Measurements from ENCODE around the gene MCU.
"Not testable (repeated sequence)": the region's sequence is repeated elsewhere in the genome, so short reads cannot be mapped to it uniquely, and the experiment has no call there.

Gene MCU

DNA sequence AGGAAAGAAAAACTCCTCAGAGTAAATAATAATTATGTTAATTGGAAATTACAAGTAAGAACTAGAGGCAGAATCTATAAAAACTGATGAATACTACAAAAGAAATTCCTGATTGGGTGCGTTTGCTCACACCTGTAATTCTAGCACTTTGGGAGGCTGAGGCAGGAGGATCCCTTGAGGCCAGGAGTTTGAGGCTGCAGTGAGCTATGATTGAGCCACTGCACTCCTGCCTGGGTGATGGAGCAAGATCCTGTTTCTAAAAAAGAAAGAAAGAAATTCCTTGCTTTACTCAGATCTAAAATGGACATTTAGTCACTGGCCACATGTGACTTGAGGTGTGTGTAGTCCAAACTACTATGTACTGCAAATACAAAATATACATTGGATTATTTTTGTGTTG lies 42.0 kb downstream of the MCU start:
- DNase-seq: no peak

DNA sequence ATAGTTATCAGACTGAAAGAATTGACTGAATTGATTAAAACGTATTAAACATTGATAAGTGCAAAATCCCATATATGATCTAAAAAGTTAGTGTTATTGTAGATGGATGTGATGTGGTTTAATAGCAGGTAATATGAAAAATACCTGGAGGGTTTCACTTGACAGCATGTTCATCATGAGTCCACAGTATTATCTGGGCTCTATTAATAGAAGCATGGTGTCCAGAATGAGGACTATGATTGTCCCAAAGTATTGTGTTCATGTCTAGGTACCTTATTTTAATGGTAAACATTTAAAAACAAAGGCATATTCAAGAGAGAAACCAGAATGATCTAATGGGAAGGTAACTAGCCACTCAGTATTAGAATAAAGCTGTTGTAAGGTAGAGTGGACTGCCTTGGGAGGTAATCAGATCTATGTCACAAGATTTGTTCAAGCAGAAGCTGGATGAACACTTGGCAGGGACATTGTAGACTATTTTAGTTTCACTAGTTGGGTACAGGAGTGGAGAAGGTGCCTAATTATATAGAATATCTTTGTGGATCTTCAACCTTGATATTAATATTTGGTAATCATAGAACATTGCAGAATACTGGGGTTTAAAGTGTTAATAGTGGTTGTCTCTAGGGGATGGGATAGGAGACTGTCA lies 43.5 kb downstream of the MCU start:
- DNase-seq: no peak

DNA sequence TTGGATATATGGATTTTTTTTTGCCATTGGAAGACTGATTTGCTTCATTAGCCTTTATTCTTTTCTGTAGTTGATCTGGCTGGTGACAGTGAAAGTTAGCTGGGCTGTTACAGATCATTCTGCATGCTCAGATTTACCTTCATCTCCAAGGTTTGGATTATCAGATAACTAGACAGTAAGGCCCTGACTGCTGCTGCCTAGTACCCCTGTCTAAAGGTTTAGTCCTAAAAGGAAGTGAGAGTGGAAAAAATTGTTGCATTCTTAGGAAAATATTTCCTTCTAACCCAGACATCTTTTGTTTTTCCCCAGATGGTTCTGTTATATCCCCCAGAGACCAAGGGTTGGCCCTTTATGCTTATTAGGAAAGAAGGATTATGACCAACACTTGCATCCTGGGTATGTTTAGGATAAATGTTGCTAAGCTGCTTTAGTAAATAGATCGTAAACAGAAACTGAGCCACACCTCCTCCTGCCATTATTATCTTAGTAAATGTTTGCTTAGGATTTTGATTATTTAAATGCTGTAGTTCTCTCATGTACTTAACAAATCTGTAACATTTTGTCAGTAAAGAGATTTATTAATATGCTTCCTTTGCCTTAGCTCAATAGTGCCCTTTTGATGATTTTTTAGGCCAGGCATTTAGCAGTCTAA lies 44.4 kb downstream of the MCU start:
- DNase-seq: no peak

DNA sequence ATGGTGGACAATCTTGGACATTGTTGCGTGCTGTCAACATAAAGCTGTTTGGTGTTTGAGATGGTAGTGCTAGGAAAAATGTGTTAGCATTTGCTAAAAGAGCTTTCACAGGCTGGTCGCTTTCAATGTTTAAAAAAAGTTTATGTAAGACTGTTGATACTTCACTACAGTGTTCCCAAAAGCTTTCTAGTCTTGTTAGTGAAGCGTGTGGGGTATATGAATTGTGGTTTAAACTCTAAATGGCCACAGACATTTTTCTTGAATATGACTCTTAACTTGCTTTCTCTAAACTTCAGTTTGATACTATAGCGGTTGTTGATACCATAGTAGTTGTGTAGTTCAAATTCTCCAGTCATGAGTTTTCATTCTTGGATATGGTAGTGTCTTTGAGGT lies 44.9 kb downstream of the MCU start:
- DNase-seq: no peak

DNA sequence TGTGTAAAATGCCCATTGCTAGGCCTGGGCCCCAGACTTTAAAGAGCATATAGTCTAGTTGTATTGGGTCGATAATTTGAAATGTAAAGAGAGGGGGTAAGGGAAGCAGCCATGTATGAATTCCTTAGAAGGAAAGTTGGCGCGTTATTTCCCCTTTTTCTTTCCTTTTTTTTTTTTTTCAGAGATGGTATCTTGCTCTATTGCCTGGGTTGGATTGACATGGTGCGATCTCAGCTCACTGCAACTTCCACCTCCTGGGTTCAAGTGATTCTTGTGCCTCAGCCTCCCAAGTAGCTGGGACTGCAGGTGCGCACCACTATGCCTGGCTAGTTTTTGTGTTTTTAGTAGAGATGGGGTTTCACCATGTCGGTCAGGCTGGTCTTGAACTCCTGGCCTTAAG lies 45.4 kb downstream of the MCU start:
- DNase-seq: not testable (repeated sequence)

DNA sequence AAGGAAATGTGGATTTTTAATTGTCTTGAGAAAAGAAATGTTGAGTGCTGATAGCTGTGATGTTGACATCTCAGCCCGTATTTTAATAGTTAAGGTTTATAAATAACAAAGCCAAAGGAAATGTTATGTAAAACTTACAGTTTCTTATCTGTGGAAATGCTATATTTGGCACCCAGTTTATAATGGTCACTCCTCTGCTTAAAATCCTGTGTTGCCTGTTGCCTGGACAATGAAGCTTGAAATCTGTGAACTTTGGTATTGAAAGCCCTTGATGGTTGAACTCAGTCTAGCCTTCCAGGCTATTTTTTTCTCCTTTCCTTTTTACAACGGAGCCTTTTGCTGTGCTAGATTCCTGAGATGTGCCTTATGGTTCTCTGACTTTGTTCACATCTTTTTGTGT lies 46.5 kb downstream of the MCU start:
- DNase-seq: peak; percentile 13

DNA sequence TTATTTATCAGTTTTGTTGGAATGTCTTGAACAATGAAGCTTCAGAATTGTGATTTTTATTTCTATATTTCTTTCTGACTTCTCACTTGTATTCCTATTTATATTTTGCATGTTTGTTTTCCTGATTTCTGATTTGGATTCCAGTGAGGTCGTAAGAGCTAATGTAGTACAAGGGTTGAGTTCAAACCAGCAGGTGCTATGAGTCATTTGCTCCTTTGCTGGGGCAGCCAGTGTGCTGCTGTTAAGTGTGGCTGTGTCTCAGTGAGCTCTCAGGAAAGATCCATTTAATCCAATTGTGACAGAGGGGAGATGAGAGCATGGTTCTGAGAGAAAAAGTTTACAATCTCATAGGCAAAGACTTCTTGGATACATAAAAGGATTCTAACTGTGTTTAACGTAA lies 48.6 kb downstream of the MCU start:
- DNase-seq: no peak

DNA sequence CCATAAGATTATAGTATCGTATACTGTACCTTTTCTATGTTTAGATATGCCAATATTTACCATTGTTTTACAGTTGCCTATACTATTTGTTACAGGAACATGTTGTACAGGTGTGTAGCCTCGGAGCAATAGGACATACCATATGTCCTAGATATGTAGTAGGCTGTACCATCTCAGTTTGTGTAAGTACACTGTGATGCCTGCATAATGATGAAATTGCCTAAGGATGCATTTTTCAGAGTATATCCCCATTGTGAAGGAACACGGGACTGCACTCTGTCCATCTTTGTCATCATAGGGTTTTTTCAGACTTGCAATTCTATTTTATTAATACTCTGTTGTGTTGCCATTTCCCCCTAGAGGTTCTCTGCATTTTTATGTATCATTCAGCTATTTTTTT lies 50.1 kb downstream of the MCU start:
- no peak for DNase-seq

DNA sequence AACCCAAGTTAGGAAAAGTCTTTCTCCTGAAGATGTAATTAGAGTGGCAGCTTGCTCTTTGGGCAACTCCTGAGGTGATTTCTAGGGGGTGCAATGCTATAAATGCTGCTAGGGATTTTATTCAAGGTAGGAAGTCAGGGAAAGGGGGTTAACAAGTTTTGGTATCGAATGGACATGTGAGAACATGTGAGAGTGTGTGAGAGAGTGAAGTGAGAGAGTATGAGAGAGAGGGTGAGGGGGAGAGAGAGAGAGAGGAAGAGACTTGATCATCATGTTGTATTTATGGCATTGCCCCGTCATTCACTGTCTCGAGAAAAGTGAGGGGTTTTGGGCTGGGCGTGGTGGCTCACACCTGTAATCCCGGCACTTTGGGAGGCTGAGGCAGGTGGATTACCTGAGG lies 50.9 kb downstream of the MCU start:
- no peak for DNase-seq

DNA sequence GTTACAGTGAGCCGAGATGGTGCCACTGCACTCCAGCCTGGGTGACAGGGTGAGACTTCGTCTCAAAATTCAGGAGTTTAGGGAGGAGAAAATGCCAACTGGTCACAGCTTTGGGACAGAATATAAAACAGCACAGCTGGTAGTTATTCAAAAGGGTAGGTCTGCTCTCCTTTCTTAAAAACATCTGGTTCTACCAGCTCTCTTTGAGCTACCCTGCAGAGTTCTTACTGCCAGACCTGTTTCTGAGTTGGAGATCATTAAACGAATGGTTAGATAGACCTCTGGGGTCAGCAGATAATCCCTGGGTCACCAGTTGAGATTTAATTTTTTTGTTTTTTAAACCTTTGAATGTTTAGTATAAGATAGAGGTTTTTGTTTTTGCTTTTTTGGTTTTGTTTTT lies 52.6 kb downstream of the MCU start:
- no peak for DNase-seq

DNA sequence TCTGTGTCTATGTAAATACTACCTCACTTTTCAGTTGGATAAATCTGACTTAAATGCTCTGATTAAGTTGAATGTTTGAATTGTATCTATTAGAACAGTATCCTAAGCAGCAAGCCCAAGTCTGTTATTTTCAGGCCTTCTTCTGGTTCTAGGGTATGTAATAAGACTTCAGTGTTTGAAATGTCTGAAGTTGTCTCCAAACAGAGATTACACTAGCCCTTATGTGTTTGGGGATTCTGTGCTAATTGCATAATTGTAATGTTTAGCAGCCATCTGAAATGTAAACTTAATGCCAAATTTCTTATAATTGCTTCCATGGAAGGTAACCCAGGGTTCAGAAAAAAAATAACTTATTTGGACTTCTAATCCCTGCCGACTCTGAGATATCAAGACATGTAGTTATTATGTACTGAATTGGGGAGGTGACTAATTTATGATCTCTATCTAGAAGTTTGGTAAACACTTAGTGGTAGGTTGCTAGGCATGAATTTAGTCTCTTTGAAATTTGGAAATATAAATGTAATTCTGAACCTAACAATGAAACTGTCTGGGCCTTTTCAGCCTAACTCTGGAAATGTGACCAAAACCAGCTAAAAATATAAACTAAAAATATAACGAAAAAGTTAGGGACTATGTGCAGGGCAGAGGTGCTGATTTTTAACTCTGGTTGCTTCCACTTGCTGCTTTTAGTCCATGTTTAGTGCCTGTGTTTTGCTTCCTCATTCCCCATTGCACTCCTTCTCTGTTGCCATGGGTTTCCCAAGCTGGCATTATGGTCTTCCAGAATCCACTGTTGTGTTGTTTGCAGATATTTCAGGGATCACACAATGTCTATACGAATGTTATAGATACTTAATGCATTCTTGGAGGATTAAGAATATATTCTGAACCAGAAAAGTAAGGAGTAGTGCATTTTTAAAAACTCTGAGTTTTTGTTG lies 54.8 kb downstream of the MCU start:
- DNase-seq: no peak

DNA sequence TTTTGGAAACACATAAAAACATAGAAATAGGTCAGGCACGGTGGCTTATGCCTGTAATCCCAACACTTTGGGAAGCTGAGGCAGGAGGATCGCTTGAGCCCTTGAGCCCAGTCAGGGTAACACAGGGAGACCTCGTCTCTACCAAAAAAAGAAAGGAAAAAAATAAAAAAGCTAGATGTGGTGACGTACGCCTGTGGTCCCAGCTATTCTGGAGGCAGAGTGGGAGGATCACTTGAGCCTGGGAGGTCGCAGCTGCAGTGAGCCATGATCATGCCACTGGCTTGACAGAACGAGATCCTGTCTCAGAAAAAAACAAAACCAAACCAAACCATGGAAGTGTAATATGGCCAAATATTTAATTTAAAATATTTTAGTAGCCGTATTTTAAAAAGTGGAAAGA lies 55.6 kb downstream of the MCU start:
- no peak for DNase-seq

DNA sequence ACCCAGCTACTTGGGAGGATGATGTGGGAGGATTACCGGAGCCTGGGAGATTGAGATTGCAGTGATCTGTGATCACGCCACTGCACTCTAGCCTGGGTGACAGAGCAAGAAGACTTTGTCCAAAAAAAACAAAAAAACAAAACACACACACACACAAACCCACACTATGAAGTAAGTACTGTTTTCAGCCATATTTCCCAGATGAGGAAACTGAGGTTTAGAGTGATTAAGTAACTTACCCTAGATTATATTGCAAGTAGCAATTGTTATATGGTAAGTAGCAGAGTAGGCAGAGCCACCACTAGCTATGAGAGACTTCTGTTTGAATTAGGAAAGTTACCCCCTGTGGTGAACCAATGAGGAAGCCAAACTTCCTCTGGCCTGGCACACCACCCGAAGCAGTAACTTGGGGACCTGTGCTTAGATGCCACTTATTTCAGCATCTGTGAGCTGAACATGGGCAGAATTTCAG lies 61.9 kb downstream of the MCU start:
- DNase-seq: peak; percentile 73

DNA sequence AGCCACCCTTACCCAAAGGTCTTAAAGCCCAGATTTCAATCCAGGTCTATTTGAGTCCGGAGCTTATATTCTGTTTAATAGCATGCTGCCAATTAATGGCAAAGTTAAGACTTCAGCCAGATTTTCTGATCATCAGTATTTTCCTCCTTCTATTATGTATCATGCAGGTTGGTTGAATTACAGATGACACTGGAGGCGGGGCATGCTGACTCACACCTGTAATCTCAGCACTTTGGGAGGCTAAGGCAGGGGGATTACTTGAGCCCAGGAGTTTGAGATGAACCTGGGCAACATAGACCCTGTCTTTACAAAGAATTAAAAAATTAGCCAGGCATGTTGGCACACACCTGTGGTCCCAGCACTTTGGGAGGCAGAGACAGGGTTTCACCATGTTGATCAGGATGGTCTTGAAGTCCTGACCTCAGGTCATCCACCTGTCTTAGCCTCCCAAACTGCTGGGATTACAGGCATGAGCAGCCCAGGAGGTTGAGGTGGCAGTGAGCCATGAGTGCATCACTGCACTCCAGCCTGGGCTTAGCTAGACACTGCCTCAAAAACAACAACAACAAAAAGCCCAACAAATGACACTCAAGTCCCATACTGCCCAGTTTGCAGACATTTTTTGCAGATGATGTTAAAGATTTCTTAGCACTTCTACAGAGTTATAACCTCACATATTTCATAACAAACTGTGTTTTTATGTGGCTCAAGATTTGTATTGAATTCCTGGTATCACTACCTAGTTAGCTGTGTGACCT lies 62.5 kb downstream of the MCU start:
- DNase-seq: no peak

DNA sequence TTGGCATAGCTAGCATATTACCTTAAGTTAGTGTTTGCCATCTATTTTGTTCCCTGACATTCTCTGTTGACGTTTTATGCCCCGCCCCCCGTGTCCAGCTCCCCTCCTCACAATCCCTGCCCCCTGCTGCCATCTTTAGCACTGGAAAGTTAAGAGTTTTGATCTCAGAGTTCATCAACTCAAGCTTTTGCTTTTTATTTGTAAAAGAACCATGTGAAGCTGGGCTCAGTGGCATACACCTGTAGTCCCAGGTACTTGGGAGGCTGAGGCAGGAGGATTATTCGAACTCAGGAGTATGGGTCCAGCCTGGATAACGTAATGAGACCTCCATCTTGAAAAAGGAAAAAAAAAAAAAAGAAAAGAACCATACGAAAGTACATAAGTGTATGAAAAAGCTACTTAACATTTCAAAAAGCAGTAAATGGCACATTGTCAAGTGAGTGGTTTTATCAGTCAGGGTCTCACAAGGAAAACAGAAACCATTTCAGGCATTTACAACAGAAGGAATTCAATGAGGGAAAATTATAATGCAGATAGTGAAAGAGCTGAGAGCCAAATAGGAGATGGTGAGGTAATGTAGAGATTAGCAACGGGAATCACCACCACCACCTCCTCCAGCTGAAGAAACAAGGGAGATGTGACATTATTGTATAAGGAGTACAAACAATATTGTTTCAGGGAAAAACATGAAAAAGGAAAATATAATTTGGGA lies 64.9 kb downstream of the MCU start:
- DNase-seq: no peak

DNA sequence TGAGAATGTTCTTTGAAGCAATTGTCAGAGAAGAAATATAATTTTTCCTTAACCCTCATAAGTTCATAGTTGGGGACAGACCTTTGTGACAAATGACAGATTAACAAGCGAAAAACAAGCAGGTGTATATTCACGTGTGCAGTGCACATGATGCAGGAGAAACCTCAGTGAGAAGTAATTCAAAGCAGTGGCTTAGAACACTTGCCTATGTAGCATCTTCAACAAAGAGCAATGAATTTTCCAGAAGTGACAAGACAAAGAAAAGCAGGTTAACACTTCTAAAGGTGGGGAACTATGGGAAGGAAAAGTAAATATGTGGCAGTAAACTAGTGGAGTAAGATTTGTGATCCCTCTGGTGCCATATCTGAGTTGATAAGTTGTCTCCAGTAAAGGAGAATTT lies 65.8 kb downstream of the MCU start:
- DNase-seq: no peak

DNA sequence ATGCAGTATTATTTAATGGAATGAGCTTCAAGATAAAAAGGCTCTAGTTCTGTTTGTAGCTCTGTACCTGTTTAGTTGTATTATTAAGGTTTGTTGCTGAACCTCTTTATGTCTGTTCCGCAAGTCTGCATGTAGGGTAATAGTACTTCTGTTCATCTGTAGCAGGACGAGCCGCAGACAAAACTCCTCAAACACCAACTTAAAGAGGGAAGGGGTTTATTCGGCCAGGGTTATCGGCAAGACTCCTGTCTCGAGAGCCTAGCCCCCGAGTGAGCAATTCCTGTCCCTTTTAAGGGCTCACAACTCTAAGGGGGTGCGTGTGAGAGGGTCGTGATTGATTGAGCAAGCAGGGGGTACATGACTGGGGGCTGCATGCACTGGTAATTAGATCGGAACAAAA lies 67.0 kb downstream of the MCU start:
- DNase-seq: not testable (repeated sequence)

DNA sequence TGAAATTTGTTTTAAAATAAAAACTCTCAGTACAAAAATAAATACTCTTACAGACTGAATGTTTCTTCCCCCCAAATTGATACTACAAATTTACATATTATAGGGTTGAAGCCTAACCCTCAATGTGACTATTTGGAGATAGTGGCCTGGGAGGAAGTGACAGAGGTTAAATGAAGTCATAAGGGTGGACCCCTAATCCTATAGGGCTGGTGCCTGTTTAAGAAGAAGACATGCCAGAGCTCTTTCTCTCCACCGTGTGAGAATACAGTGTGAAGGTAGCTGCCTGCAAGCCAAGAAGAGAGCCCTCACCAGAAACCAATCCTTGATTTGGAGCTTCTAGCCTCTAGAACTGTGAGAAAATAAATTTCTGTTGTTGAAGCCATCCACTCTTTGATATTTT lies 67.6 kb downstream of the MCU start:
- peak; percentile 81 for DNase-seq

DNA sequence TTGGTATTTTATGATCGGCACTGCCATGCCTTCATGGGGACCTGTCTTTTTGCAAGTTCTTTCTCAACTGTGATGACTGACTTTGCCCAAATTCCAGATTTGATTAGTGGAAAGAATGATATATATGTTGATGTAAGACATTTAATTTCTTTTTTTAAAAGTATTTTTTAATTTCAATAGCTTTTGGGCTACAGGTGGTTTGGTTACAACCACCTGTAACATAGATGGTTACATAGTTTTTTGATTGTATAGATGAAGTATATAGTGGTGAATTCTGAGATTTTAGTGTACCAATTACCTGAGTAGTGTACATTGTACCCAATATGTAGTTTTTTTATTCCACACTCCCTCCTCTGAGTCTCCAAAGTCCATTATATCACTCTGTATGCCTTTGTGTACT lies 69.6 kb downstream of the MCU start:
- no peak for DNase-seq

DNA sequence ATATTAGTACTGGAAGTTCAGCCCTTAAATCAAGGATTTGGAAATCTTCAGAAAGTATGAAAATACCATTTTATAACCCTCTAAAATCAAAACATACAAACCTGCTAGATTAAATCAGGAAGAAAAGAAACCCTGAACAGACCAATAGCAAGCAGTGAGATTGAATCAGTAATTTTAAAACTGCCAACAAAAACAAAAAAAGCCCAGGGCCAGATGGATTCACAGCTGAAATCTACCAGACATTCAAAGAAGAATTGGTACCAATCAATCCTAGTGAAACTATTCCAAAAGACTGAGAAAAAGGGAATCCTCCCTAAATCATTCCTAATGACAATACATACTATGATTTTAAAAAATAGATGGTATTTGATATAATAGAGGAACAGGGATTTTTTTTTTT lies 70.1 kb downstream of the MCU start:
- DNase-seq: no peak

DNA sequence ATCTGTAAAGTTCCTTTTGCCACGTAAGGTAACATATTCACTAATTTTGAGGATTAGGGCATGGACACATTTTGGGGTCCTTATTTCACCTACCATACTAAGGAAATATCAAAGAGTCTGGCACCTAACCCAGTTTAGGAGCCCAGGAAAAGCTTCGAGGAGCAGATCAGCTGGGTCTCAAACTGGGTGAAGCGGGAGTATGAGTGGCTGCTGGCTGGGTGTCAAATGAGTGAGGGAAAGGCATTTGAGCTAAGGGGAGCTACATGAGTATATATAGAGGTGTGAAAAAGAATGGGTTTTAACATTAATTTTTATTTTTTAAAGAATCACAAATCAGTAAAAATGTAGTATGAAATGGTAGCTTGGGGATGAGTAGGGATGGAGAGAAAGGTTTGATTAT lies 71.3 kb downstream of the MCU start:
- DNase-seq: no peak

DNA sequence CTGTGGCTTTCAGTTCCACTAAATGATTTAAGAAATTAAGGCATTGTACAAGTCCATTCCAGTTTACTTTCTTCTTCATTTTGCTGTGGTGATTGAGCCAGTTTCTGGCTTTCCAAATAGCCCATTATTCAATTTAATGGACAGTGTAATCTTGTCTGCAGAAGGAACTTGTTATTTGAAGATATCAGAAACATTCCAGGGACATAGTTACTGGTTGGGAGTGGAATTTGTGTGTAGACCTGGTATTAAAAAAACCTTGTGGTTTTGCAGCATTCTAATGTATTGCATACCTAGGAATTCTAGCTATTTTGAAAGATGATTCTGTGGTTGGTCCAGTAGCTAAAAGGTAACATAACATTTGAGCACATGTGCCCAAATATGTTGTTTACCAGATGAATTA lies 72.2 kb downstream of the MCU start:
- no peak for DNase-seq
